C1 segment of cervical spinal cord (tissue), 14 donors: ENCODE data around the gene EMC8.
"Not testable (repeated sequence)": the region's sequence is repeated elsewhere in the genome, so short reads cannot be mapped to it uniquely, and the experiment has no call there.

Experiments
- DNase-seq, 14 donors: peaks; one replicate each; lab custom pipeline; 2025; lab: John Stamatoyannopoulos, UW

Gene EMC8

GRCh38 chr16:85812811-85813700 lies 13.7 kb upstream of the EMC8 start:
- no peak for DNase-seq

GRCh38 chr16:85812031-85812807 lies 12.9 kb upstream of the EMC8 start:
- DNase-seq, result no peak

- DNase-seq, result no peak
Measured at GRCh38 chr16:85810742-85811115, 11.4 kb upstream of the EMC8 start.

- DNase-seq, result no peak
Measured at GRCh38 chr16:85810097-85810741, 10.9 kb upstream of the EMC8 start.

GRCh38 chr16:85809645-85810044 lies 10.3 kb upstream of the EMC8 start:
- no peak for DNase-seq

- DNase-seq, result no peak
Measured at GRCh38 chr16:85808926-85809325, 9.6 kb upstream of the EMC8 start.

- DNase-seq, result not testable (repeated sequence)
Measured at GRCh38 chr16:85808104-85808503, 8.8 kb upstream of the EMC8 start.

GRCh38 chr16:85807340-85807739 lies 8.0 kb upstream of the EMC8 start:
- DNase-seq, result not testable (repeated sequence)

- no peak for DNase-seq
Measured at GRCh38 chr16:85806539-85806938, 7.2 kb upstream of the EMC8 start.

- no peak for DNase-seq
Measured at GRCh38 chr16:85805442-85806045, 6.2 kb upstream of the EMC8 start.

- no peak for DNase-seq
Measured at GRCh38 chr16:85803570-85803969, 4.2 kb upstream of the EMC8 start.

GRCh38 chr16:85800321-85800669 lies 951 bp upstream of the EMC8 start:
- no peak for DNase-seq

GRCh38 chr16:85798901-85799496 lies 345 bp downstream of the EMC8 start:
- peak in 4 of 14 donors; percentile 33 to 62 (median 45) for DNase-seq

GRCh38 chr16:85798283-85798776 lies 1.0 kb downstream of the EMC8 start:
- DNase-seq, result no peak

GRCh38 chr16:85796599-85796998 lies 2.7 kb downstream of the EMC8 start:
- no peak for DNase-seq

- DNase-seq, result no peak
Measured at GRCh38 chr16:85796152-85796551, 3.2 kb downstream of the EMC8 start.

GRCh38 chr16:85794696-85795095 lies 4.6 kb downstream of the EMC8 start:
- no peak for DNase-seq

- no peak for DNase-seq
Measured at GRCh38 chr16:85793662-85794298, 5.6 kb downstream of the EMC8 start.

GRCh38 chr16:85789773-85790172 lies 9.6 kb downstream of the EMC8 start:
- no peak for DNase-seq

GRCh38 chr16:85788819-85789218 lies 10.5 kb downstream of the EMC8 start:
- no peak for DNase-seq

- no peak for DNase-seq
Measured at GRCh38 chr16:85785927-85786326, 13.4 kb downstream of the EMC8 start.
